OCI-M2 (cell line): Measurements from ENCODE around the gene ARHGAP26.
"Not testable (repeated sequence)": the region's sequence is repeated elsewhere in the genome, so short reads cannot be mapped to it uniquely, and the experiment has no call there.

Source experiments
- DNase-seq: peaks from one replicate; lab custom pipeline; 2025; ENCODE audit not compliant: unreplicated experiment; lab: John Stamatoyannopoulos, UW

ARHGAP26 gene

DNA sequence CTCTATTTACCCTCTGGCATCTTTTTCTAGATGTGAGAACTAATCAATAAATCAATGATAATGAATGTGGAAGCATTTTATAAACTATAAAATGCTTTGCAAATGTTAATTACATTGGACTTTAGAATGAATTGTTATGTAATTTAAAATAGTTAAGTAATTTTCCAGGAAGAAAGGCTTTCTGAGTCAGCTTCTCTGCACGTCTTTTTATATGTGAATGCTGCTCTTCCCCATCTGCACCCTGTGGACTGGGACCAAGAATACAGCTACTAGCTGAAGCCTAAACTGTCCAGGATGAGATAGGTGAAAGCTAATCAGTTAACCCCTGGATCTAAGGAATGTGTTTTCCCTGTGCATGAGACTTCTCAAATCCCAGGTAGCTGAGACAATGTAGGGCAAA lies 340.4 kb downstream of the ARHGAP26 start:
- DNase-seq = no peak

DNA sequence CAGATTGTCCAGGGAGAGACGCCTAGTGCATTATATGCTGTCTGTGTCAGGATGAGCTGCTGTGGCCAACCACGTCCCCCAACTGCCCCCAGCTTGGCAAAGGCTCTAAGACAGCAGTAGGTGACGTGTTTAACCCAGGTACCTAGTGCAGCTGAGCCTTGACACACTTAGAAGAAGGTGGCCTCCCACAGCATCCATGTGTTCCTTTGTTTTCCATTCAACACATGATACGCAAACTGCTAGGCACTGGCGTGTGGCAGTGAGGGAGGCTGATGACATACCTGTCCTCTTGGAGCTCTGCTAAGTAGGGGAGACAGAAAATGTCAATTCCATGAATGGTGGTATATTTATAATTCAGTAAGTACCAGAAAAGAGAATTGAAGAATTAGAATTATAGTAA lies 341.6 kb downstream of the ARHGAP26 start:
- DNase-seq = no peak

DNA sequence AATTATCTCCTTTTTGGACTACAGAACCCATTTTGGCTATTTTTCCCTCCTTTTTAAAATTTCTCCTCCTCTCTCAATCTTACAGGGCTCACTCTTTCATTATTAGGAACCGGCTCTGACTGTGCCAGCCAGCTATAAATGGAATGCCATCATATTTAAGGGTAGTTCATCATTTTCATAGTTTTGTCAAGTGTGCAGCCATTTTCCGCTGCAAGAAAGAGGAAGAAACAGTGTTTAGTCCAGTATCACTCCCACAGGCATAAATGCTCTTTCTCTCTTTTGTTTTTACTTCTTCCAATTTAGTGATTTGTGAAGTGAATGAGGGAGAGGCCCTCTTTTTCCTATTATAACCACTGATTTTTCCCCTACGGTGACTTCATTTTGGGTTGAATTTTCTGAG lies 343.3 kb downstream of the ARHGAP26 start:
- no peak for DNase-seq

DNA sequence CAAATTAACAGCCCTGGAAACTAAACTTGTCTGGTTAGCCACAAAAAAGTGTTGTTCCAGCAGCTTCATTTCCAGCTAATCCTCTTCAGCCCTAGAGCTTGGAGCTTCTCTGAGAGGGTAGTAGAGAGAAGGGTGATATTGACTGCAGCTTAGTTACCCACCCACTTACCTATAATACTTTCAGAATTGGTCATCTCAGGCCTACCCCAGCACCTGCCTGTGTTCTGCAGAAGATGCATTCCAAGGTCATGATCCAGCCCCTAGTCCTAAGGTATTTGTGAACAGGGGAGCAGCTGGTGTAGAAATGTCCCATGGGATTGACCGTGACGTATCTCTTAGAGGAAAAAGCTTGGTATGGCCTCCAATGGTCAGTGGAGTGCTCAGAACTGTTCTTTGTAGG lies 344.3 kb downstream of the ARHGAP26 start:
- DNase-seq = no peak

DNA sequence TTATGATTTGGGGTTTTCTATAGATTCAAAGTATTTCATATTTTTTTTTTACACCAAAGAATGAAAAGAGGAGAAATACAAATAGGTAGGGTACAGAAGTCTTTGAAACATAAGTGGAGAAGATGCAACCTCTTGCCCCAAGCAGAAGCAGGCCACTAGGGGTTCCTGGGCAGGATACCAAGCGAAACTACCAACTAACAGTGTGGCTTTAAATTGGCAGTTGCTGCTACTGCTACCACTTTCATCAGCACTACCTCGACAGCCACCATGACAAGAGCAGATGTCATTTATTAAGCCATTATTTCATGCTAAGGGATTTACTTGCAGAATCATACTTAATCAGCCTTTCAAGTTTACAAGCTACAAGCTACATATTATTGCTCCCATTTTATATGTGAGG lies 345.2 kb downstream of the ARHGAP26 start:
- DNase-seq = no peak

DNA sequence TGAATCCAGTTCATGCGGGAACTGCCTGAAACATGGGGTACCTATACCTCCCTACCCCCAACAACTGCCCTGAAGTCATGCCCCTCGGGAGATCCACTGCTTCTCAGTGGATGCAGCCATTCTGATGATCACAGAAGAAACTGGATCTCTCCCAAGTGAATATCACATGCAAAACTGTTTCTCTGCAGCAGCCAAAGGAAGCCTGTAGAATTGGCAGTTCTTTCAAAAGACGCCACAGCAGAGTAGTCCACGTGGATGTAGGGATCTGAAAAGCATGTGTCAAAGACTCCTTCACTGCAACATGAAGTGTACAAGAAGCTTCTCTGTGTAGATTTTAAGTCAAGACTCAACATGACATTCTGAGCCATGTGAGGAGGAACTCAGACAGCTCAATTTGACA lies 346.6 kb downstream of the ARHGAP26 start:
- DNase-seq = no peak

DNA sequence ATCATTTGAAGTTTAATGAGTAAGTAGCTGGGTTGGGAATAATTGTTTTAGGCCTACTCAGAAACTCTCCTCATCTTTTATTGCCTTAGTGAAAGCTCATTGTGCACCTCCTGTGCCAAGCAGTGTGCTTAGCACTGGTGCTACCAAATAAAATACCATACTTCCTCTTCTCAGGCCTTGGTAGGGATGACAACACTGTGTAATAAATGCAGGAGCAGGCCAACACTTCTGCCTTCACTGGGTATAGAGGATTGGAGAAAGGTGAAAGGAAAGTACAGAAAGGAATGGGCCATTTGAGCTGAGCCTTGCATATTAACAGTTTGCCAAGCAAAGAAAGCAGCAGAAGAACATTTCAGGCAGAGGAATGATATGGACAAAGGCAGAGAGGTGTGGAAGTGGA lies 347.6 kb downstream of the ARHGAP26 start:
- no peak for DNase-seq

DNA sequence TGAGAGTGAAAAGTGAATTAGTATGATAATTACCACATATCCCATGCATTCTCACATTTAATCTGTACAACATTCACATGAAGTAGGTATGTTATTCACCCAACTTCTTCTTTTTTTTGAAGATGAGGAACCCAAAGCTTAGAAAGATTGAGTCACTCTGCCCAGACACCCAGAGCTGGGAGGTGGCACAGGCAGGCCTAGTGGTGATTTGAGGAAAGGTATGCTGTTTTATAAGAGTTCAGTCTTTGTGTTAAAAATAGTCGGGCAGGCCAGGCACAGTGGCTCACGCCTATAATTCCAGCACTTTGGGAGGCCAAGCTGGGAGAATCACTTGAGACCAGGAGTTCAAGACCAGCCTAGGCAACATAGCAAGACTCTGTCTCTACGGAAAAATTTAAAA lies 348.0 kb downstream of the ARHGAP26 start:
- DNase-seq = no peak

DNA sequence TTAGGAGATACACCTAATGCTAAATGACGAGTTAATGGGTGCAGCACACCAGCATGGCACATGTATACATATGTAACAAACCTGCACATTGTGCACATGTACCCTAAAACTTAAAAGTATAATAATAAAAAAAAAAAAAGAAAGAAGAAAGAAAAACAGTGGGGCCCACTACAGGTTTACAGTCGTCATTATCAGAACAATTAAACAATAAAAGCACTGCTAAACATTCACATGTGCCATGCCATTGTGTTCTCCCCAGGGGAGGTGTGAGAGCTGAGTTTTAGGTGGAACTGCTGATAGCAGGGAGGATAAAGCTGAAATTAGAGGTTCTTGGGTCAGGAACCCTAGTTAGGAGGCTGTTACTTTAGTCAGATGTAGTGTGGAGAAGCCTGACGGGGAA lies 348.6 kb downstream of the ARHGAP26 start:
- not testable (repeated sequence) for DNase-seq

DNA sequence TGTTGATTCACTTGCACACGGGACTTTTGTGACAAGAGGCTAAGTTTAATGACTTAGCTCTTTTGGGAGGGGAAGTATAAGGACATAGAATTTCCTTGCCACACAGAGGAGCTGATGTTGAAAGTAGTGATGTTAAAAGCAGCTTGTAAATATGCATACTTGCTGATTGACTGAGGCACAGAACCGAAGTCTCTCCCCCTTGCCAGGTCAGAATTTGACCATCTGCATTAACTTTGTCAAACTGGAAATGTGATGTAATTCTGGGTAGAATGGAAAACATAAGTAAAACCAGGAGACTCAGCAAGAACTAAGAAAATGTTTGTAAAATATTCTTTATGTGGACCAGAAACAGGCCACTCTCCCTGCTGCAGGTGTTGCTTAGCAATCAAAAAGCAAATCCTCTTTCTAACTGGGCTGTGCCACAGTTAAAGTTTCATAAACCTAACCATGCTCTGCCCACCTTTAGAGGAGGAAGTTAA lies 349.2 kb downstream of the ARHGAP26 start:
- no peak for DNase-seq

DNA sequence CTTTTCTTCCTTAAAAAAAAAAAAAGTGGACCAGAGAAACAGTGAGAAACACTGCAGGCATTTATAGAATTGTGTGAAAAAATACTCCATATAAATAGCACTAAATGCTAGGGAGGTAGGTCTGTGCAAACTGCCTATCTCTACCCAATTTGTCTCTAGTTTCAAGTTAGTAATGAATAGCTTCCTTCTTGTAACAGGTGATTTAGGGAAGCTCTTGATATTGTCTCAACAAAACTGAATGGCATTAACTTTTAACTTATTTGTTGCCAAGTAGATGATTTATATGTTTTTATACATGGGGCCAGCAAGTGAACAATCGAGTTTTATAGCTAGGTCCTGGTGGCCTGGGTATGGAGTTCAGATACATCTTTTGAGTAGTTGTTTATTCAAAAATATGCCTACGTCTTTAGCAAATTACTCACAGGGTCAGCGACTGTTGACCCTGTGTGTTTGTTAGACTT lies 349.7 kb downstream of the ARHGAP26 start:
- DNase-seq = no peak

DNA sequence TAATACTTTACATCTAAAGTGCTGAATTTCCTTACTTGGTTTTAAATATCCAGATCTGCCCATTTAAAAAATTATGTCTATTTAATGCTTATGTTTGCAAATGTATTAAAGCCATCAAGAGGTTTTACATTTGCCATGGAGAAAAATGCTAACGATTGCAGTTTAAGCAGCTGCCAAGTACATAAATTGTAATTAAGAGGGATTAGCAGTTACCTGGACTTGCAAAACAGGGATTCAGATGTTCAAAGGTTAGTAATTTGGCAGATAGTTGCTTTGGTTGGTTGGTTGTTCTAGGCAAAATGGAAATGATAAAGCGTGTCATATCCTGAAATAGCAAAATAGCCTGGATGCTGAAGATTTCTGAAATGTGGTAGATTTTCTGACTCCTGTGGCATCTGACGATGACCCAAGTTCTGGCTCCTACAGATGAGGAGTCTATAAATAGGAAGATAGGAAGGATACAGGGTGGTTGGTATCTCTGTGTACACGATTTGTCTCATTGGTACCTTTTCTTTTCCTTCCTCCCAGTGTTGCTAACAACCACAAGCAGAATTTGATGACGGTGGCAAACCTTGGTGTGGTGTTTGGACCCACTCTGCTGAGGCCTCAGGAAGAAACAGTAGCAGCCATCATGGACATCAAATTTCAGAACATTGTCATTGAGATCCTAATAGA lies 350.4 kb downstream of the ARHGAP26 start:
- no peak for DNase-seq

DNA sequence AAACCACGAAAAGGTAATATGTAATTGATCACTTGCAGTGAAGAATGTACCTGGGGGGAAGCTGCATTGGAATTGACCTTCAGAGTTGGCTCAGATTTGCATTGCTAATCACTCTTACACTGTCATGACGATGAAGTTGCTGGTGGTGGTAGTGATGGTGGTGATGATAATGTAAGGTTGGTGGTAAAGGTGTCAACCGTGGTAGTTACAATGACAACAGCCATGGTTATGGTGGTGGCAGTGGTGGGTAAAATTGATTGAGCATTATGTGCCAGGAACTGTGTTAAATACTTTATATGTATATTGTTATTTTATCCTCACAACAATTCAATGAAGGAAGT lies 350.9 kb downstream of the ARHGAP26 start:
- no peak for DNase-seq

DNA sequence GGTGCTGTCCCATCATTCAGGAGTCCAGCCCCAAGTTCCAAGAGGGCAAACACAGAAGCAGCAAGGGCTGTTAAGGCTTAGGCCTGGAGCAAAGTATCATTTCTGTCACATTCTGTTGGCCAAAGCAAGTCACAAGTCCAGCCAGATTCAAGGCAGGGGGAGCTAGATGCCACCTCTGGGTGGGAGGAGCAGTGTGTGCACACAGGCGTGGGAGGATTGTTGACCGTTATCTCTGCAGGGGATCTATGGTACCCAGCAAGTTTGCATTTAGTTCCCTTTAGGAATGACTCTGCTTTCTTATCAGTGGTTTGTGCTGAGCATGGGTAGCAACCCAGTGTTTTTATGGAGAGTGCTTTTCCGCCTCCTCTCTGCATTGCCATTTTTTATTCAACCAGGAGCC lies 354.4 kb downstream of the ARHGAP26 start:
- DNase-seq = no peak

DNA sequence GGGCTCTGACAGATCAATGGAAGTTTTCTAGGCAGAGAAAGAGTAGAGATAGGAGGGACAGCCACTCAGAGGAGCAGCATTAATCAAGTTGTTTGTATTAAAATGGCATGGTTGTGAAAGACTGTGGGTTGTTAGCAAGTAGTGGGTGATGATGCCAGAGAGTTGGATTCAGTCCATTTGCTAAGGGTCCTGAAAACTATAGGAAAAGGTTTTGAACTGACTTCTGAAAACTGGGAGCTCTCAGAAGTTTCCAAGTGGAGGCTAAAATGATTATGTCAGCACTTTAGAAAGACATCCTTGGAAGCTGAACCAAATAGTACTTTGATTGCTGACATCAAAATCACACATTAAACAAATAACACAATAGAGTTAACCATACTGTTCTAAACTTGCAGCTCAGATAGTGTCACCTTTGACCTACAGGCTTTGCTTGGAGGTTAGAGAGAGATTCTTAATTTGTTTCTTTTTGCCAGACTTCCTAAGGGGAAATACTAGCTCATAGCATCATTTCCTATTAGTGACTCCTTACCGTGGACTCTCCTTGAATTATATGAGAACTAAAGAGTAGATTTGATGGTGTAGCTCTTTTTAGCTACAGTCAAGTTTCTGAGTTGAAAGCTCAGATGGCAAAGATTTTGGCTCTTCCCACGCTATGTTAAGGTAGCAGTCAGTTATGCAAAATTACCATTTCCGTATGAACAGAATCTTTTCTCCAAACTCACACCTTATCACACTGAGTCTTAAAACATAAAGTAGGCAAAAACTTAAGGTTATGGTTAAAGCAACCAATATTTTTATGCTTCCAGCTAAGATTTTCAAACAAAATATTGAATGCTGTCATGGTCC lies 356.2 kb downstream of the ARHGAP26 start:
- no peak for DNase-seq

DNA sequence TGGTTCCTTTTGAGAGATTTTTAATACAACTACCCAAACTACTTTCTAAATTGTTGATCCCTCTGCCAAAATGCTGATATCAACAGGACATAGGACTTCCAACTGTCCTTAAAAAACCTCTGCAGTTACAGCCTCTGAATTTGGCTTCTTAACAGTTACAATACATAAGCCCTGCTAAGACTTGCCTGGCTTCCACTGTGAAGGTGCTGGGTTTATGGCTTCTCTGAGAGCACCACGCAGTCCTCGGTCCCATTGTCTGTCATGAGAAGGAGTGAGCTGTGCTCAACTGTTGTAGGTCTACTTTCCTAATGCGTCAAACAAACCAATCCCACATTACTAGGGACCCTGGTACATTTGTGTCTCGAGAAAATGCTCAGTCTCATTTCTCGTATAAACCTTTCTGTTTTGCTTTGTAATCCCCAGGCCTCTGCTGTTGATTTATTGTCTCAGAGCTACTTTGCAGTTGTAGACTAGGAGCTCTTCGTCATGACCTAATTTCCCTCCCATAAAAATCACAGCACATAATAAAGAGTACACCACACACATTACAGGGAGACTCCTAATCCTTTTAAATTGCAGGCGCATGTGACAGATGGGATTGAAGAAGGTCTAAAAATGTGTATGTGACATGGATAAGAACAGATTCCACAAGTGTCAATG lies 358.4 kb downstream of the ARHGAP26 start:
- no peak for DNase-seq

DNA sequence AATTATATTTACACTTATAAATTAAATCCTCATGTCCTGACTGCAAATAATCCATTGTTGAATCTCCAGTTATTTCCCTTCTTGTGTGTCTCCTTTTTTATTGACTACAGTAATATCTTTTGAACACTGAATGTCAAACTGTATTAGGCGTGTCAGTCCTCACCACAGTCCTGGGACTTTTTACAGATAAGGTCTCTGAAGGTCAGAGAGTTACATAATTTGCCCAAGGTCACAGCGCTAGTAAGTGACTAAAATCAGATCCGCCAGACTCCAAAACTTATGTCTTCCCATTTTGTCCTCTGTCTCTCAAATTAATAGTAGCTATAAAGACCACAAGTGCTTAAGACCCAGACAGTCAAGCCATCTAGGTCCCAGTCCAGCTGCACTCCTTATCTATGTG lies 359.0 kb downstream of the ARHGAP26 start:
- no peak for DNase-seq

DNA sequence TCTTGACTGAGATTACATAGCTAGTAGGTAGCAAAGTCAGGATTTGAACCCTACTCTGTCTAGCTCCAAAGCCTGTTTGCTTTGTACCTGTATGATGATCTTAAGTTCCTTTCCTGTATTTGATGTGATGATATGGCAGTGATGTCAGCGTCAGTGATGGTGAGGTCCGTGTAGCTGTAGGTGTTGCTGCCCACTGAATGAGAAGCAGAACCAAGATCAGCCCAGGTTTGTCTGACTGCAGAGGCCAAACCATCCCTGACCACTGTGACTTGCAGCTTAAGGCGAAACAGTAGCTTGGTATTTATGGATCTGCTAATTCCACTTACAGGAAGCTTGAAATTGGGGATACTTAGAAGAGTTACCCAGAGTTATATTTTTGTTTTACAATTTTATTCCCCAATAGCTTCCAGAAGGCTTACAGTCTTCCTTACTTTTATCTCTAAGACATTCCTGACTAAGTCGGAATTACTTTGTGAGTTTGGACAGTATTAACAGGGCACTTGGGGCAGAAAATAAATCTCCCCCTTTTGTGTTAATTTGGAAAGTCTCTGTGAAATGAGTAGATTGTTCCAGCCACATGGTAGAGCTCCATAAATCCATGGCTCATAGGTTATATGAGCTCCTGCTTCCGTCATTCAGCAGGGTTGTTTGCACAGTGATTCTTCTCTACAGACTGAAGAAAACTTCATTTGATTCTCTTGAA lies 359.9 kb downstream of the ARHGAP26 start:
- DNase-seq = no peak

DNA sequence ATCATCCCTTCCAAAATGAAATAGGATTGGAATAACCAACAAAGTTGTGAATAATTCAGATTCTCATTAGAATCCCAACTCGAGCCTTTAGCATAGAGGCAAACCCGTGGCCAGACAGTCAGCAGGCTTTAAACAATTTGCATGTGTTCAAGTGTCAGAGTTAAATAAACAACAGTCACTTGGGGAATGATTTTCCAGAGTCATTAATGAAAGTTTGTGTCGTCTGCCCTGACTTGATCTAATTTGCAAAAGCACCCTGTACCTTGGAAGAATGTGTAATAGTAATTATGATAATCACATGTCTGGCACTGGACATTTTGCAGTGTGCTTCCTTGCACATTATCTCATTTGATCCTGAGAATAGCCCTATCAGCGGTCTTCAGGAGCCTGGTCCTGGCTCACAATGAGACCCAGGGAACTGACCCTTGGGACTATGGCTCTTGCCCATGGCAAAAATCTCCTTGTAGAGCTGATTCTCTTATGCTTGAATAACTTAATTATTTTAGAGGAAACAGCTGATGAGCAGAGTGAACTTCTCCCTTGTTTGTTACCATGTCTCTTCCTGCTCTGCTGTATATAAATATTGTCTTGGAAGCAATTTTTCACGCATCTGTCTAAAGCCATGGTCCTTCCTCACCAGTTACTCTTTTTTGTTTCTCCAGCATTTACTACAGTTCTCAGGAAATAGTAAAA lies 360.6 kb downstream of the ARHGAP26 start:
- no peak for DNase-seq

DNA sequence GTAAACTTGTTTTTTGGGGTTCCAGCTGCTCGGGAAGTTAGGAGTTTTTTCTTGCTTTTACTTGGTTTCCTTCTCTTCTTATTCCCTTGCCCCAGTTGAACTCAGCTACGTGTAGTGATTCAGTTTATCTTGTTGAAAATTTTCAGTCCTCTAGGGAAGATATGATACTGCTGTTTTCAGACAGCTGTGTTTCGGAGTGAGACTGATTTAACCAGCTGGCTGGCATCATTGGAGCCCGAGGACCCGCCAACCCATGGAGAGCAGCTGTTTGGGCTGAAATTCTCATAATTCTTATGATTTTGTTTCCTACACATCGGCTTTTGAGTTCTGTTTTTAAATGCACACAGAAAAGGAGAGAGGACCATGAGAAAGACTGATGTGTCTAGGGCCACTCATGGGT lies 361.8 kb downstream of the ARHGAP26 start:
- DNase-seq = no peak

DNA sequence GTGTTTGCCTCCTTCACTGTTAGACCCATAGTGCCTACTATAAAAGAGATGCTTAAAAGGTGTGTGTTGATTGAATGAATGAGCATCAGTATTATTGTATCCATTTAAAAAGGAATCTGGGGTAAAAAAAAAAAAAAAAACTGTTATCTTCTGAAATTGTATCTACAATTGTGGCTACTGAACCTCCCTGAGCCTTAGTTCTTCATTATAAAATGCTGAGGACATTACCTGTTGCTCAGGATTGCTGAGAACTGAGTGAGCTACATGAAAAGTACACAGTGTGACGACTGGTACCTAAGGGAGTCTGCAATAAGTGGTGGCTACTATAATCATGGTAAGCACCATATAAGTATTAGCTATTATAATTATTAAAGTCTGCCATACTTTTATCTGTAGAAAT lies 362.6 kb downstream of the ARHGAP26 start:
- no peak for DNase-seq
